Keratinocyte (primary cell): ENCODE data around the gene CEP57L1. TPM values are rescaled to one million over a fixed set of nuclear protein-coding genes. Genes with fewer than 3 reads are reported as not detected.

Experiments used
- DNase-seq: peaks from one replicate; pipeline ENCODE4 v3.0.0-alpha.2; 2011; ENCODE audit warnings: low read depth, missing footprints, low spot score
- FAIRE-seq: peaks from 2 replicates; lab custom pipeline; 2011; peaks lifted over from hg19 to GRCh38; lab: Jason Lieb, UNC
- H2AFZ ChIP-seq: 2 replicates; pipeline ENCODE4 v1.6.0; 2012; ENCODE audit warnings: low read length, control low read depth, inconsistent platforms; ENCODE audit not compliant: control insufficient read depth
- H3K27ac ChIP-seq: 2 replicates; pipeline ENCODE4 v1.5.1; 2011; ENCODE audit warnings: low read length; ENCODE audit not compliant: control insufficient read depth, insufficient read depth
- H3K27me3 ChIP-seq: 3 replicates; pipeline ENCODE4 v1.6.0; 2011; ENCODE audit warnings: low read length; ENCODE audit not compliant: control insufficient read depth, insufficient read depth; ENCODE audit errors: extremely low read depth
- H3K36me3 ChIP-seq, 2 experiments: 2 replicates in 1 of 2; 3 replicates in 1 of 2; pipeline ENCODE4 v1.5.1; 2011; ENCODE audit warnings: low read length in 2 of 2, mild to moderate bottlenecking in 1 of 2; ENCODE audit not compliant: control insufficient read depth in 2 of 2, insufficient read depth in 2 of 2; ENCODE audit errors: extremely low read depth in 1 of 2
- H3K4me1 ChIP-seq: 3 replicates; pipeline ENCODE4 v1.5.1; 2011; ENCODE audit warnings: low read length; ENCODE audit not compliant: control insufficient read depth, insufficient read depth; ENCODE audit errors: extremely low read depth
- H3K4me2 ChIP-seq: 3 replicates; pipeline ENCODE4 v1.6.0; 2011; ENCODE audit warnings: low read depth, low read length; ENCODE audit not compliant: control insufficient read depth, insufficient read depth; ENCODE audit errors: extremely low read depth
- H3K4me3 ChIP-seq, 3 experiments: fragments of 200-600 bp in 1 of 3; sonication (generic) in 1 of 3; 2 replicates in 2 of 3; 3 replicates in 1 of 3; pipeline ENCODE4 v1.5.1; 2011 to 2016; ENCODE audit warnings: low read length in 3 of 3, mild to moderate bottlenecking in 3 of 3, control low read depth in 2 of 3, inconsistent platforms in 1 of 3, low read depth in 1 of 3, mixed read lengths in 1 of 3, mixed run types in 1 of 3, moderate library complexity in 1 of 3; ENCODE audit not compliant: control insufficient read depth in 2 of 3, insufficient read depth in 2 of 3; ENCODE audit errors: extremely low read depth in 1 of 3
- H3K79me2 ChIP-seq: 2 replicates; pipeline ENCODE4 v1.6.0; 2012; ENCODE audit warnings: low read length; ENCODE audit not compliant: control insufficient read depth, insufficient read depth
- H3K9ac ChIP-seq: 3 replicates; pipeline ENCODE4 v1.6.0; 2011; ENCODE audit warnings: low read length; ENCODE audit not compliant: control insufficient read depth, insufficient read depth; ENCODE audit errors: extremely low read depth
- H3K9me1 ChIP-seq: 3 replicates; pipeline ENCODE4 v1.6.0; 2011; ENCODE audit warnings: low read length; ENCODE audit not compliant: control insufficient read depth, insufficient read depth; ENCODE audit errors: extremely low read depth
- H3K9me3 ChIP-seq: 2 replicates; pipeline ENCODE4 v1.5.1; 2012; ENCODE audit warnings: low read depth, low read length; ENCODE audit not compliant: control insufficient read depth
- H4K20me1 ChIP-seq: 3 replicates; pipeline ENCODE4 v1.6.0; 2011; ENCODE audit warnings: low read length; ENCODE audit not compliant: control insufficient read depth, insufficient read depth; ENCODE audit errors: extremely low read depth
- EZH2 ChIP-seq: IDR thresholded peaks from one replicate; pipeline ENCODE4 v1.6.1; 2012; ENCODE audit warnings: inconsistent platforms, mild to moderate bottlenecking, low read length, moderate library complexity
- dilution Hi-C: fragments of 300-500 bp; cut with MboI; formaldehyde crosslinking; loops from one replicate; pipeline ENCODE4 v1.7.0; 2020; ENCODE audit warnings: low sequenced_read_pairs; ENCODE audit not compliant: extremely low pct_ligation_motif_present
- polyA plus RNA-seq, 5 experiments: library from polyadenylated mRNA; depleted of rRNA in 3 of 5; stranded (reverse) in 3 of 5; stranded (forward) in 1 of 5; unstranded in 1 of 5; fragments of >200 nt; gene quantifications; 1 replicate in 1 of 5; 2 replicates in 3 of 5; 3 replicates in 1 of 5; pipeline versions ENCODE4 v1.2.1 to v1.2.3, GENCODE V29; 2011 to 2012; ENCODE audit warnings: missing spikeins in 2 of 5, low read depth in 1 of 5, low replicate concordance in 1 of 5
- TF ChIP-seq, protein P1 (sequence below), 3 experiments: IDR thresholded peaks in 1 of 3; conservative IDR thresholded peaks in 1 of 3; optimal IDR thresholded peaks in 1 of 3; 2 replicates in 2 of 3; 3 replicates in 1 of 3; pipeline versions ENCODE3 to v1.5.1; 2011; ENCODE audit warnings: low read length in 3 of 3, mild to moderate bottlenecking in 3 of 3, moderate library complexity in 2 of 3, control low read depth in 1 of 3, inconsistent platforms in 1 of 3; ENCODE audit not compliant: insufficient read depth in 2 of 3; ENCODE audit errors: extremely low read depth in 1 of 3

The CEP57L1 gene
- polyA plus RNA-seq, 1 donor (not counting 4 experiments of a cell fraction or from before 2014, with no cell fraction given): 14.2 TPM

DNA sequence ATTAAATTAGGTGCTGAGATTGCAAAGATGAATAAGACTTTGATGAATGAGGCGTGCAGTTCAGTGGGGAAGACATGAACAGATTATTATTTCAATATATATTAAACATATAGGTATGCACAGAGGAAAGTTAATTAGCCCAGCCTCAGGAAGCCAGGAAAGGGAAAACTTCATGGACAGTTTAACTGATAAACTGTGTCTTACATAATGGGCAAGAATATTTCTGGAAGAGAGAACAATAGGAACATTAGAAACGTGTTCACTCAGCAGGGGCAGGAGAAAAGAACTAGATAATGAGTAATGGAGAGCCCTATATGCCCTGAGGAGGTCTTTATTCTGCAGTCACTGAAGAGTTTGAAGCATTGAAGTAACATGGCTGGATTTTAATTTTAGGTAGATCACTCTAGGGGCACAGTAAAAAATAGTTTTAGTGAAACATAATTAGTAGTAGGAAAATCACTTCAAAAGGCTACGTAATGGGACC is 23.6 kb downstream of the CEP57L1 start:
- TF ChIP-seq, protein P1, sequence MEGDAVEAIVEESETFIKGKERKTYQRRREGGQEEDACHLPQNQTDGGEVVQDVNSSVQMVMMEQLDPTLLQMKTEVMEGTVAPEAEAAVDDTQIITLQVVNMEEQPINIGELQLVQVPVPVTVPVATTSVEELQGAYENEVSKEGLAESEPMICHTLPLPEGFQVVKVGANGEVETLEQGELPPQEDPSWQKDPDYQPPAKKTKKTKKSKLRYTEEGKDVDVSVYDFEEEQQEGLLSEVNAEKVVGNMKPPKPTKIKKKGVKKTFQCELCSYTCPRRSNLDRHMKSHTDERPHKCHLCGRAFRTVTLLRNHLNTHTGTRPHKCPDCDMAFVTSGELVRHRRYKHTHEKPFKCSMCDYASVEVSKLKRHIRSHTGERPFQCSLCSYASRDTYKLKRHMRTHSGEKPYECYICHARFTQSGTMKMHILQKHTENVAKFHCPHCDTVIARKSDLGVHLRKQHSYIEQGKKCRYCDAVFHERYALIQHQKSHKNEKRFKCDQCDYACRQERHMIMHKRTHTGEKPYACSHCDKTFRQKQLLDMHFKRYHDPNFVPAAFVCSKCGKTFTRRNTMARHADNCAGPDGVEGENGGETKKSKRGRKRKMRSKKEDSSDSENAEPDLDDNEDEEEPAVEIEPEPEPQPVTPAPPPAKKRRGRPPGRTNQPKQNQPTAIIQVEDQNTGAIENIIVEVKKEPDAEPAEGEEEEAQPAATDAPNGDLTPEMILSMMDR (optimal IDR thresholded peaks at IDR 0.05 in 1 of 3, IDR thresholded peaks at IDR 0.05 in 1 of 3, conservative IDR thresholded peaks at IDR 0.05 in 1 of 3; ENCODE audit: extremely low read depth in 1 of 3, insufficient read depth in 2 of 3, low read length in 3 of 3): no peak
- no peak for TF ChIP-seq EZH2
- Histone ChIP-seq H3K9me1 (no peaks in the 10 kb centered on the region), H3K9me3 (no peaks in the 10 kb centered on the region), H3K79me2 (peaks cover 6% of the 10 kb centered on the region), H2AFZ (no peak overlapping the region), H3K27me3 (no peaks in the 10 kb centered on the region), H3K36me3 (no peaks in the 10 kb centered on the region), H3K4me1 (peaks cover 30% of the 10 kb centered on the region), H3K9ac (no peak overlapping the region), H3K27ac (no peak overlapping the region), H3K4me3 (no peak overlapping the region), H4K20me1 (no peaks in the 10 kb centered on the region), H3K4me2 (no peak overlapping the region)
- FAIRE-seq (peak; percentile 52), DNase-seq (no peak)
- dilution Hi-C loops: no loop called here

DNA sequence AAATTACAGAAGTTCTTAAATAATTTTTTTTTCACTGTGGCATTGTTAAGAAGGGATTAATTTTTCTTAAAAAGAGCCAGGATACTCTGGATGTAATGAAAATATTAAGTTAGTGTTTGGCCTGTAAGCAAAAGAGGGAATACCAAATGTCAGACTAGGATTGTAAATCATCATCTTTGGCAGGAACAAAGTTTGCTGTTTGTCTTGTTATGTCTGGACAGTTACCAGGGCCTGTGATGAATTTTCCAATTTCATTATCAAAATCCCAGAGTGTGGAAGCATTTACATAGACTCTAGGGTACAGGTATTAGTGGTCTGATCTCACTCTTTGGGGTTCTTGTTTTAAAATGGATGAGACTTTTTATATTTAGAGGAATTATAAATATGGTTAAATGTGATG is 26.1 kb downstream of the CEP57L1 start:
- Histone ChIP-seq H3K9me3 (no peaks in the 10 kb centered on the region), H3K9ac (no peak overlapping the region), H3K79me2 (peaks cover 3% of the 10 kb centered on the region), H3K4me1 (peaks cover 30% of the 10 kb centered on the region), H2AFZ (no peak overlapping the region), H3K9me1 (no peaks in the 10 kb centered on the region), H3K27me3 (no peaks in the 10 kb centered on the region), H3K4me3 (no peak overlapping the region), H3K4me2 (no peak overlapping the region), H4K20me1 (no peaks in the 10 kb centered on the region), H3K36me3 (no peaks in the 10 kb centered on the region), H3K27ac (no peak overlapping the region)
- TF ChIP-seq, protein P1 (optimal IDR thresholded peaks at IDR 0.05 in 1 of 3, IDR thresholded peaks at IDR 0.05 in 1 of 3, conservative IDR thresholded peaks at IDR 0.05 in 1 of 3; ENCODE audit: extremely low read depth in 1 of 3, insufficient read depth in 2 of 3, low read length in 3 of 3): no peak
- no peak for TF ChIP-seq EZH2
- DNase-seq (no peak), FAIRE-seq (no peak)
- dilution Hi-C loops: no loop called here
